Activated CD4-positive, alpha-beta T cell treated with anti-CD3 and anti-CD28 coated beads for 24 hours (primary cell): Measurements from ENCODE around the gene CFAP97D2.
"Not testable (repeated sequence)": the region's sequence is repeated elsewhere in the genome, so short reads cannot be mapped to it uniquely, and the experiment has no call there.

Experiments used
- DNase-seq, 2 donors: peaks; one replicate each; pipeline ENCODE4 v3.0.0-alpha.2; 2020; ENCODE audit warnings: low read depth in 2 of 2

Gene CFAP97D2

DNA sequence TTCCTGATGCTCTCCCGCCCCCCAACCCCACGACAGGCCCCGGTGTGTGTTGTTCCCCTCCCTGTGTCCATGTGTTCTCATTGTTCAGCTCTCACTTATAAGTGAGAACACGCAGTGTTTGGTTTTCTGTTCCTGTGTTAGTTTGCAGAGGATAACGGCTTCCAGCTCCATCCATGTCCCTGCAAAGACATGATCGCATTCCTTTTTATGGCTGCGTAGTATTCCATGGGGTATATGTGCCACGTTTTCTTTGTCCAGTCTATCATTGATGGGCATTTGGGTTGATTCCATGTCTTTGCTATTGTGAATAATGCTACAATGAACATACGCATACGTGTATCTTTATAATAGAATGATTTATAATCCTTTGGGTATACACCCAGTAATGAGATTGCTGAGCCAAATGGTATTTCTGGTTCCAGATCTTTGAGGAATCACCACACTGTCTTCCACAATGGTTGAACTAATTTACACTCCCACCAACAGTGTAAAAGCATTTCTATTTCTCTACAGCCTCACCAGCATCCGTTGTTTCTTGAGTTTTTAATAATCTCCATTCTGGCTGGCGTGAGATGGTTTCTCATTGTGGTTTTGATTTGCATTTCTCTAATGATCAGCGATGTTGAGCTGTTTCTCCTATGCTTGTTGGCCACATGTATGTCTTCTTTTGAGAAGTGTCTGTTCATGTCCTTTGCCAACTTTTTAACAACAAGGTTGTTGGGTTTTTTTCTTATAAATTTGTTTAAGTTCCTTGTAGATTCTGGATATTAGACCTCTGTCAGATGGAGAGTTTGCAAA, 20.0 kb upstream of the CFAP97D2 start:
- DNase-seq, result not testable (repeated sequence)

- no peak for DNase-seq
These were observed 18.0 kb upstream of the CFAP97D2 start for GRCh38 chr13:114161028-114161556.

DNA sequence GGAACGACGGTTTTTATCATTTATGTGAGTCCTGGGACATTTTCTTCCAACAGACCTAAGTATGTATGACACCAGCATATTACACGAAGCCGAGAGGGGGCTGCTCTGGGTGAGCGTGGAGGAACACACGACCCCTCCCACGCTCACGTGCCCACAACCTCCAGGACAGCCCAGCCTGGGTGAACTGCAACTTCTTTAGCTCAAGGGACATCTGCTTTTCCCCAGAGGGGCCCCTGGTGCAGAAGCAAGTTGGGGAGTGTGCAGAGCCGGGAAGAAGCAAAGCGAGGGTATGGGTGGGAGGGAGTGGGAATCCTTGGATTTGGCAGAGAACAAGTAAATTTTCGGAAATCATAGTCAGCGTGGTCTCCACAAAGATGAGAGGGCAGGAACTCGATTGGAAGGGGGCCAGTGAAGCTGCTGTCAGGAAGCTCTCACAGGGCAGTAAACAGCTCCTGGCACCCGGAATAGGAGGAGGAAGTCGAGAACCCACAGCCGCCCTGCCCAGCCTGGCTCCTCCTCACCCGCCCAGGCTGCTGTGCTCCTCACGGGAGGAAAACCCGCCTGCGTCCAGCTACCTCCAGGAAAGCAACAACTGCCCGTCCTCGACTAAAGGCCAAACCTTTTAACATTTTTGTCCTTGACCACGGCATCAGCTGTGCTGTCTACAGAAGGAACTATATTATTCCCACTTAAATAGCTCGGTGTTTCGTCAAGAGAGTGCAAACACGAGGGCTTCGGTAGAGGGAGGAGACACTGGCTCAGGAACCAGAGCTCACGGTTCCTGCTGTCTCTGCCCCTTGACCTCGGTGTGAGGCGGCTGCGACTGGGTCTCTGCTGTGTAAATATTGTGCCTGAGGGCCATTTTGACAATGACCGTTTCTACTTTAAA, 17.2 kb upstream of the CFAP97D2 start:
- peak in 1 of 2 donors; percentile 15 for DNase-seq

DNA sequence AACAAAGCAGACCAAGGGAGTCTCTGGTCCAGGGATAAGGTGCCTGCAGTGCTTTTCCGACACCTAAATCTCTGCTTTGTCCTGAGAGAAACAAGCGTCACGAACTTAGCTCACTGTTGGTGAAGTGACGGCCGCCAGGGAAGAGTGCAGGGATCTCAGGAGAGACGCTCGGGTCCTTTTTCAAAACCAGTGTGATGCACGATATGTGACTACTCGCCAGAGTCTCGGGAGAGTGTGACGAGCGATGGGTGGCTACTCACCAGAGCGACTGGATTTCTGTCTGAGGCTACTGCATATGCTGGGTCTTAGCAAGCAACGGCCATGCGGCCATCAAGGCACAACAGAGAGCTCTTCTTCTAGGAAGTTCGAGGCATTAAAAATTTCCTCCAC, 16.5 kb upstream of the CFAP97D2 start:
- DNase-seq, result no peak

GRCh38 chr13:114164053-114164452, 15.0 kb upstream of the CFAP97D2 start:
- DNase-seq, result no peak

- no peak for DNase-seq
These were observed 14.2 kb upstream of the CFAP97D2 start for GRCh38 chr13:114164681-114165429.

DNA sequence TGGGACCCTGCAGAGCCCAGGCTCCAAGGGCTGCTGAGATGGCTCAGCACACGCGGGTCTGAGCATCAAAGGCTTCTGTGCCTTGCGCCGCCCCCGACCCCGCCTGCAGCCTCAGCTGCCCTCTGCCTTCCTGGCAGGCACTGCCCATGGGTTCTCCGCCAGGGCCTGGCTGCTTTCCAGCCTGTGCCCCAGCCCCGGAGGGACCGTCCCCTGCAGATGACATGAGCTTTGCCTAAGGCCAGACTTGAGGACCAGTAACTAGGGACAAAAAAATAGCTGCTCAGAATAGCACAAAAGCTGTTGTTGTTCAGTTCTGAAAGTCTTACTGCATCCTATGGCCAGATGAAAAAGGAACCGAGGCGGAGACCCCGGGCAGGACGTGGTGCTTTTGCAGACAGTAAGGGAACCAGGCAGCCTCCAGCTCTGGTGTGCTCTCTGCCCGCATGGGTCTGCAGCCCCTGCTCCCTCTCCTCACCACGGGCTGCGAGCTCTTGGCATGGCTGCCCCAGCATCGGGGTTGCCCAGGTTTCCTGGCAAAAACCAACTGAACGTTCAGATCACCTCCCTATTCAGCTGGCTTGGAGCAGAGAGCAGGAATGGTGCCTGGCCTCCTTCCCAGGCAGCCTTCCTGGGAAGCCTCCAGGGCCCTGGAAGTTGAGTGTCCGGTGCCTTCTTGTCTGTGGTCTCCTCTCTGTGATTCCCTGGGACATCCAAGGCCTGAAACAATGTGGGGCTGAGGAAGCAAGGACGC, 12.5 kb upstream of the CFAP97D2 start:
- DNase-seq, result no peak

DNA sequence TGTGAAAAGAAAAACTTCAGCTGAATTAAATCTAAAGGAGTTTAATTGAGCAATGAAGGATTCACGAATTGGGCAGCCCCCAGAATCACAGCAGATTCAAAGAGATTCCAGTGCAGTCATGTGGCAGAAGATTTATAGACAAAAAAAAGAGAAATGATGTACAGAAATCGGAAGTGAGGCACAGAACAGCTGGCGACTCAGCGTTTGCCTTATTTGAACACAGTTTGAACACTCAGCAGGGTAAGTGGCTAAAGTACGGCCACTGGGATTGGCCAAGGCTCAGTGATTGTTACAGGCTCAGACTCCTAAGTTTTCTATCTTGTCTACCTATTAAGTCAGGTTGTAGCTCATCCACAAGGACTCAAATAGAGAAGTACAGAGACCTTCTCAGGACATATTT, 11.6 kb upstream of the CFAP97D2 start:
- no peak for DNase-seq

- DNase-seq, result no peak
These were observed 11.2 kb upstream of the CFAP97D2 start for GRCh38 chr13:114167885-114168284.

- DNase-seq, result no peak
These were observed 5.8 kb upstream of the CFAP97D2 start for GRCh38 chr13:114173272-114173671.

- no peak for DNase-seq
These were observed 5.3 kb upstream of the CFAP97D2 start for GRCh38 chr13:114173745-114174144.

- DNase-seq, result no peak
These were observed 4.5 kb upstream of the CFAP97D2 start for GRCh38 chr13:114174529-114174961.

DNA sequence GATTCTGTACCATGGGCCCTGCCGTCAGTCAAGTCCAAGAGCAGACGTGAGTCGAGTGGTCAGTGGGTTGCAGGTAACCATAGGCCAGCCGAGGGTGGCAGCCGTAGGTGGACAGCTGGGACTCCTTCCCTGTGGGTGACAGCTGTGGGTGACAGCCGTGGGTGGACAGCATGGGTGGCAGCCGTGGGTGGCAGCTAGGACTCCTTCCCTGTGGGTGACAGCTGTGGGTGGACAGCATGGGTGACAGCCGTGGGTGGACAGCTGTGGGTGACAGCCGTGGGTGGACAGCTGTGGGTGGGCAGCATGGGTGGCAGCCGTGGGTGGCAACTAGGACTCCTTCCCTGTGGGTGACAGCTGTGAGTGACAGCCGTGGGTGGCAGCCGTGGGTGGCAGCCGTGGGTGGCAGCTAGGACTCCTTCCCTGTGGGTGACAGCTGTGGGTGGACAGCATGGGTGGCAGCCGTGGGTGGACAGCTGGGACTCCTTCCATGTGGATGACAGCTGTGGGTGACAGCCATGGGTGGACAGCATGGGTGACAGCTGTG, 2.6 kb upstream of the CFAP97D2 start:
- DNase-seq, result not testable (repeated sequence)

DNA sequence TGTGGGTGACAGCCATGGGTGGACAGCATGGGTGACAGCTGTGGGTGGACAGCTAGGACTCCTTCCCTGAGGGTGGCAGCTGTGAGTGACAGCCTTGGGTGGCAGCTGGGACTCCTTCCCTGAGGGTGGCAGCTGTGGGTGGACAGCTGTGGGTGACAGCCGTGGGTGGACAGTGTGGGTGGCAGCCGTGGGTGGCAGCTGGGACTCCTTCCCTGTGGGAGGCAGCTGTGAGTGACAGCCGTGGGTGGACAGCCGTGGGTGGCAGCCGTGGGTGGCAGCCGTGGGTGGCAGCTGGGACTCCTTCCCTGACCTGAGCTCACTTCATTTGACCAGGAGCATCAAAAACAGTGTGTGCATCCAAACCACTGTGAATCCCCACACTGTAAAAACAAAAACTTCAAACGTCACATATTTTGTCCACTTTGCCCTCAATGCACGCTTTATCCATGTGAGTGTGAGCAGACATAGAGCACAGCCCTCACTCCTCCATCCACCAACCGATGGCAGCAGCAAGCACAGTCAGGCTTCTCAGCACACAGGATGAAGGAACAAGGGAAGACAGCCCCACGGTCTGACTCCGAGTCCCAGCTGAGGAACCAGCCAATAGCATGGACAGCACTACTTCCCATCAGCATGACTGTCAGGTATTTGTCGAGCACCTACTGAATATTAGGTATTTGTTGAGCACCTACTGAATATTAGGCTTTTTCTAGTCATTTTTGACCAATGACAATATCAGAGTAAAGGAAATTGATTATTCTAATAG, 1.6 kb upstream of the CFAP97D2 start:
- no peak for DNase-seq

DNA sequence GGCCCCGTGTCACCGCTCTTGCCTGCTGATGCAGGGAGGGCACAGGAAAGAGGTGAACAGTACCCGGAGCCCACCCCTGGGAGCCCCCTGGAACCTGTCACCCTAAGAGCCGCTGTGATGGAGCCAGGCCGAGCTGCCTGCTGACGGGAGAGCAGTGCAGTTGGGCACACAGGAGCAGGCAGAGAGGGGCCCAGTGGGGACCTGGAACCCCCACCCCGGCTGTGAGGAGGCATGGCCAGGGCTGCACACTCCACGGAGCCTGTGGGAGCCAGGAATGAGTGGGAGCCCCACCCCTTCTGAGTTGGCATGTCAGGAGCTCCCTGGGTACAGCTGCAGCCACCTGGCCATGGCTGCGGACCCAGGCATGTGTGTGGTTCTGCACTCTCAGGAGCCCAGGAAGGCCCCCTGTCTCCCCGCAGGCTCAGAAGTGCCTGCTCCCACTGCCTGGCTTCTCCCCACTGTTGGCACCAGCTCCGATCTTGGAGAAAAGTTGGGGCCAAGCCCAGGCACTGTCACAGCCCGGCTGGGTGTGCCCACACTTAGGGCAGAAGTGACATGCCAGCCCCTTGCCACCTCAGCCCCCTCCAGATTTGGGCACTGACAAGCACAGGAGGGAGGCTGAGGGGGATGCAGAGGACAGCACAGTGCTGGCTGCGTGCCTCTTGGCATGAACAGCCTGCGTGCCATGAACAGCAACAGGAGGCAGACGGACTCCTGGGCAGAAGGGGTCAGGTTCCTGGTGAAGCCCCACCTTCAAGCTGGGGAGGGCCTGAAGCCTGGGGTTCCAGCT, 6.3 kb downstream of the CFAP97D2 start:
- no peak for DNase-seq

GRCh38 chr13:114194853-114195252, 15.8 kb downstream of the CFAP97D2 start:
- no peak for DNase-seq

DNA sequence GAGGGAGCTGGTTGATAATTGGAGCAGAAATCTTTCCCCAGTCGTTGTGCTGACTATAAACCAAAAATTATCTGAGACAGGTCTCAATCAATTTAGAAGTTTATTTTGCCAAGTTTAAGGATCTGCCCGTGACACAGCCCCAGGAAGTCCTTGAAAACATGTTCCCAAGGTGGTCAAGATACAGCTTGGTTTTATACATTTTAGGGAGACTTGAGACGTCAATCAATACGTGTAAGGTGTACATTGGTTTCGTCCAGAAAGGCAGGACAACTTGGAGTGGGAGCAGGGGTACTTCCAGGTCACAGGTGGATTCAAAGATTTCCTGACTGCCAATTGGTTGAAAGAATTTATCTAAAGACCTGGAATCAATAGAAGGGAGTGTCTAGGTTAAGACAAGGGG, 17.6 kb downstream of the CFAP97D2 start:
- DNase-seq, result no peak

DNA sequence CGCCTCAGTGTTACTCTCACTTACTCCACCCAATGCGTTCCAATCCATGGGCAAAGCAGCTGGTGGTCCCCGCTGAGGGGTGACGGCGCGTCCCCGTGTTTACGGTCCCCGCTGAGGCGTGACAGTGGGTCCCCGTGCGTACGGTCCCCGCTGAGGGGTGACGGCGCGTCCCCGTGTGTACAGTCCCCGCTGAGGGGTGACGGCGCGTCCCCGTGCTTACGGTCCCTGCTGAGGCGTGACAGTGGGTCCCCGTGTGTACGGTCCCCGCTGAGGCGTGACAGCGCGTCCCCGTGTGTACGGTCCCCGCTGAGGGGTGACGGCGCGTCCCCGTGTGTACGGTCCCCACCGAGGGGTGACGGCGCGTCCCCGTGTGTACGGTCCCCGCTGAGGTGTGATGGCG, 19.5 kb downstream of the CFAP97D2 start:
- DNase-seq, result no peak

DNA sequence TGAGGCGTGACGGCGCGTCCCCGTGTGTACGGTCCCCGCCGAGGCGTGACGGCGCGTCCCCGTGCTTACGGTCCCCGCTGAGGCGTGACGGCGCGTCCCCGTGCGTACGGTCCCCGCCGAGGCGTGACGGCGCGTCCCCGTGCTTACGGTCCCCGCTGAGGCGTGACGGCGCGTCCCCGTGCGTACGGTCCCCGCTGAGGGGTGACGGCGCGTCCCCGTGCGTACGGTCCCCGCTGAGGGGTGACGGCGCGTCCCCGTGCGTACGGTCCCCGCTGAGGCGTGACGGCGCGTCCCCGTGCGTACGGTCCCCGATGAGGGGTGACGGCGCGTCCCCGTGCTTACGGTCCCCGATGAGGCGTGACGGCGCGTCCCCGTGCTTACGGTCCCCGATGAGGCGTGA, 20.5 kb downstream of the CFAP97D2 start:
- not testable (repeated sequence) for DNase-seq
